ENCODE results near the gene SVEP1.
"Not testable (repeated sequence)": the region's sequence is repeated elsewhere in the genome, so short reads cannot be mapped to it uniquely, and the experiment has no call there.

- TF ChIP-seq, protein P1, sequence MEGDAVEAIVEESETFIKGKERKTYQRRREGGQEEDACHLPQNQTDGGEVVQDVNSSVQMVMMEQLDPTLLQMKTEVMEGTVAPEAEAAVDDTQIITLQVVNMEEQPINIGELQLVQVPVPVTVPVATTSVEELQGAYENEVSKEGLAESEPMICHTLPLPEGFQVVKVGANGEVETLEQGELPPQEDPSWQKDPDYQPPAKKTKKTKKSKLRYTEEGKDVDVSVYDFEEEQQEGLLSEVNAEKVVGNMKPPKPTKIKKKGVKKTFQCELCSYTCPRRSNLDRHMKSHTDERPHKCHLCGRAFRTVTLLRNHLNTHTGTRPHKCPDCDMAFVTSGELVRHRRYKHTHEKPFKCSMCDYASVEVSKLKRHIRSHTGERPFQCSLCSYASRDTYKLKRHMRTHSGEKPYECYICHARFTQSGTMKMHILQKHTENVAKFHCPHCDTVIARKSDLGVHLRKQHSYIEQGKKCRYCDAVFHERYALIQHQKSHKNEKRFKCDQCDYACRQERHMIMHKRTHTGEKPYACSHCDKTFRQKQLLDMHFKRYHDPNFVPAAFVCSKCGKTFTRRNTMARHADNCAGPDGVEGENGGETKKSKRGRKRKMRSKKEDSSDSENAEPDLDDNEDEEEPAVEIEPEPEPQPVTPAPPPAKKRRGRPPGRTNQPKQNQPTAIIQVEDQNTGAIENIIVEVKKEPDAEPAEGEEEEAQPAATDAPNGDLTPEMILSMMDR (IDR thresholded peaks at IDR 0.05; ENCODE audit: insufficient read depth, low read length, poor library complexity, severe bottlenecking), result not testable (repeated sequence)
- not testable (repeated sequence) for TF ChIP-seq EZH2phosphoT487 (conservative IDR thresholded peaks at IDR 0.05; ENCODE audit: low read length)
Observed at GRCh38 chr9:110398992-110399391, 180.5 kb downstream of the SVEP1 start.
